HG02885 (cell line): ENCODE data around the gene TMEM259.

Source experiments
- ATAC-seq: cut with Tn5 transposase; IDR thresholded peaks from one replicate; pipeline ENCODE4 v1.9.1; 2021; ENCODE audit warnings: mild to moderate bottlenecking; ENCODE audit not compliant: unreplicated experiment, poor library complexity

TMEM259 gene

DNA sequence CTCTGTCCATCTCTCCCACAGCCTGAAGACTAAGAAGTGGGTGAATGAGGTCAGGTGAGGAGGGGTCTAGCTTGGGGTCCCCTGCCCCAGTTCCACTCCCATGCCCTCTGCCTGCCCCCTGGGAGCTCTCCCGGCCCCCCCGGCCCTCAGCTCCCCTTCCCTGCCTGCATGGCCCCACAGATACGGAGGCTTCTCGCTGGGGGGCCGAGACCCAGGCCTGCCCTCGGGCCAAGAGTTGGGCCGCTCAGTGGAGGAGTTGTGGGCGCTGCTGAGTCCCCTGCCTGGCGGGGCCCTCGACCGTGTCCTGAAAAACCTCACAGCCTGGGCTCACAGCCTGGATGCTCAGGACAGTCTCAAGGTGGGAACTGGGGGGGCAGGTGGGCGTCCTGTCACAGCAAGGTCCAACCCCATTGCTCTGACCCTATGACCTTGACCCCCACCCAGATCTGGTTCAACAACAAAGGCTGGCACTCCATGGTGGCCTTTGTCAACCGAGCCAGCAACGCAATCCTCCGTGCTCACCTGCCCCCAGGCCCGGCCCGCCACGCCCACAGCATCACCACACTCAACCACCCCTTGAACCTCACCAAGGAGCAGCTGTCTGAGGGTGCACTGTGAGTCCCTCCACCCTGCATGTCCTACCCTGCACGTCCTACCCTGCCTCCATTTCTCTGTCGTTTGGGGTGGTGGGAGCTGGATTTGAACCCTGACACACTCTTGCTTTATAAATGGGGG, 35.1 kb upstream of the TMEM259 start:
- no peak for ATAC-seq

DNA sequence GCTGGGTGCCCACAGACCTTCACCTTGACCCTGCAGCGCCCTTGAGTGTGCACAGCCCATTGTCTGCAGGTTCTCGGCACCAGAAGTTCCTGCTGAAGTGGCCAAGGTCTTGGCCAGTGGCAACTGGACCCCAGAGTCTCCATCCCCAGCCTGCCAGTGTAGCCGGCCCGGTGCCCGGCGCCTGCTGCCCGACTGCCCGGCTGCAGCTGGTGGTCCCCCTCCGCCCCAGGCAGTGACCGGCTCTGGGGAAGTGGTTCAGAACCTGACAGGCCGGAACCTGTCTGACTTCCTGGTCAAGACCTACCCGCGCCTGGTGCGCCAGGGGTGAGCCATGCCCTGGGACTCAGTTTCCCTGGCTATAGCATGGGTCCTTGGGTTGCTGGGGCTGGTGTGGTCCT, 34.1 kb upstream of the TMEM259 start:
- no peak for ATAC-seq

DNA sequence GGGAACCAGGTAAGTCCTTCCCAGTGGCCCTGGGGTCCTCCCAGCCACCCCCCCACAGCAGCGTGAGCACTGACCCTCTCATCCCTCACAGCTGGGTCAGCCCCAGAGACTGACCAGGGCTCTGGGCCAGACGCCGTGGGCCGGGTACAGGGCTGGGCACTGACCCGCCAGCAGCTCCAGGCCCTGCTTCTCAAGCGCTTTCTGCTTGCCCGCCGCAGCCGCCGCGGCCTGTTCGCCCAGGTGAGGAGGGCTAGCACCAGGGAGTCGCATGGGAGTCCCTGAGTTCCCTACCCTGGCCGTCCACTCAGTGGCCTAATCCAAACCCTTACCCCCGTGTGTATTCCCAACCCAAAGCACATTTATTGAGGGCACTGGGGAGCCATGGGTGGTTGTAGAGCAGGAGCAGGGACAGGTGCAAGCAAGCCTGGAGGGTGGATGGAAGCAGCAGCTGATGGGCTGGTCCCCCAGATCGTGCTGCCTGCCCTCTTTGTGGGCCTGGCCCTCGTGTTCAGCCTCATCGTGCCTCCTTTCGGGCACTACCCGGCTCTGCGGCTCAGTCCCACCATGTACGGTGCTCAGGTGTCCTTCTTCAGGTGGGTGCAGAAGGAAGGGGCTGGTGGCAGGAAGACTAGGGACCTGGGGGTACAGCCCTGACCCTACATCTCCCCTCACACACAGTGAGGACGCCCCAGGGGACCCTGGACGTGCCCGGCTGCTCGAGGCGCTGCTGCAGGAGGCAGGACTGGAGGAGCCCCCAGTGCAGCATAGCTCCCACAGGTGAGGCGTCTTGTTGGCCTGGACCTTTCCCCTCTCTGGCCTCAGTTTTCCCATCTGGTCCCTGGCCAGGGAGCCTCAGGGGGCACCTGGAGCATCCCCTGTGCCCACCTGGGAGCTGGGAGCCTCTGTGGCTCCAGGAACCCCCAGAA, 33.4 kb upstream of the TMEM259 start:
- no peak for ATAC-seq

DNA sequence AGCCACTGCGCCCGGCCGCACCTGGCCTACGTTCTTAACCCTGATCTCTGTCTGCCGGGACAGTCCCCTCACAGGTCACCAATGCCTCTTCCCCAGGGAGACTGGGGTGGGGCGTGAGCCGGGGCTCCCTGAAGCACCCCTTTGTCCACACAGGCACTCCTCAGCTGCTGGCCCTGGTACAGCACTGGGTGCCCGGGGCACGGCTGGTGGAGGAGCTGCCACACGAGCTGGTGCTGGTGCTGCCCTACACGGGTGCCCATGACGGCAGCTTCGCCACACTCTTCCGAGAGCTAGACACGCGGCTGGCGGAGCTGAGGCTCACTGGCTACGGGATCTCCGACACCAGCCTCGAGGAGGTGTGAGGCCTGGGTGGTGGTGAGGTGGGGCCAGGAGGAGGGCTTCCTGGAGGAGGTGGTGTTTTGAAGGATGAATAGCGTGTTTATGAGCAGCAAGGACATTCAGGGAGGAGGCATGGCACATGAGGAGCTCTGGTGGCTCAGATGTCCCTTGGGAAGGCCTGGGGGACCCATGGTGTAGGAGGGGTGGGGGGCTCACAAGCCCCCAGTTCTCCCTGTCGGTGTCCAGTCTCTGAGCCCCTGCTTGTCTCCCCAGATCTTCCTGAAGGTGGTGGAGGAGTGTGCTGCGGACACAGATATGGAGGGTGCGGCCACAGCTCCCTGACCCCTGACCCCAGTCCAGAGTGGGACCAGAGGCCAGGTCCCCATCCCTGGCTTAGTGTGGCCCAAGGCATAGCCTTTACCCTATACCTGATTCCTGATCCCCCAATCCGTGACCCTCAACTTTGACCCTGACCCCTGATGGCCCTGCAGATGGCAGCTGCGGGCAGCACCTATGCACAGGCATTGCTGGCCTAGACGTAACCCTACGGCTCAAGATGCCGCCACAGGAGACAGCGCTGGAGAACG, 32.5 kb upstream of the TMEM259 start:
- no peak for ATAC-seq

DNA sequence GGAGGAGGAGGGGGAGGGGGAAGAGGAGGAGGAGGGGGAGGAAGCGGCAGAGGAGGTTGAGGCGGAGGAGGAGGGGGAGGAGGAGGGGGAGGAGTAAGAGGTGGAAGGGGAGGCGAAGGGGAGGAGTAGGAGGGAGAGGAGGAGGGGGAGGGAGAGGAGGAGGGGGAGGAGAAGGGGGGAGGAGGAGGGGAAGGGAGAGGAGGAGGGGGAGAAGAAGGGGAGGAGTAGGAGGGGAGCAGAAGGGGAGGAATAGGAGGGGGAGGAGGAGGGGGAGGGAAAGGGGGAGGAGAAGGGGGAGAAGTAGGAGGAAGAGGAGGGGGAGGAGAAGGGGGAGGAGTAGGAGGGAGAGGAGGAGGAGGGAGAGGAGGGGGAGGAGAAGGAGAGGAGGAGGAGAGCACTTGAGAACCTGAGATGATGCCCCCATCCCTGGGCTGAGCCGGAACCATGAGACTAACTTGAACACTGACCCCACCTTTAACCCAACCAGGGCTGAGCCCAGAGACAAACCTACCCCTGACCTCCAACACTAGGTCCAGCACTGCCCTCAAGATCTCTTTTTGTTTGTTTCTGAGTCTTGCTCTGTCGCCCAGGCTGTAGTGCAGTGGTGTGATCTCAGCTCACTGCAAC, 31.5 kb upstream of the TMEM259 start:
- ATAC-seq: no peak

DNA sequence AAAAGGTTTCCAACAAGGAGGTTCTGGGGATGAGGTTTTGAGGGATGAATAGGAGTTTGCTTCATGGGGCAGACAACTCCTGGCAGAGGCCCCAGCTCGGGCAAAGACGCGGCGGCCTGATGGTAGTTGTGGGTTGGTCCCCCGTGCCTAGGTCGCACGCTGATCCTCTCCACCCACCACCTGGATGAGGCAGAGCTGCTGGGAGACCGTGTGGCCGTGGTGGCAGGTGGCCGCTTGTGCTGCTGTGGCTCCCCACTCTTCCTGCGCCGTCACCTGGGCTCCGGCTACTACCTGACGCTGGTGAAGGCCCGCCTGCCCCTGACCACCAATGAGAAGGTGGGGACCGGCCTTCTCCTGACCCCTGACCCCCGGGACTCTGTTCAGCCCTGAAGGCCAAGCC, 30.9 kb upstream of the TMEM259 start:
- ATAC-seq: no peak

DNA sequence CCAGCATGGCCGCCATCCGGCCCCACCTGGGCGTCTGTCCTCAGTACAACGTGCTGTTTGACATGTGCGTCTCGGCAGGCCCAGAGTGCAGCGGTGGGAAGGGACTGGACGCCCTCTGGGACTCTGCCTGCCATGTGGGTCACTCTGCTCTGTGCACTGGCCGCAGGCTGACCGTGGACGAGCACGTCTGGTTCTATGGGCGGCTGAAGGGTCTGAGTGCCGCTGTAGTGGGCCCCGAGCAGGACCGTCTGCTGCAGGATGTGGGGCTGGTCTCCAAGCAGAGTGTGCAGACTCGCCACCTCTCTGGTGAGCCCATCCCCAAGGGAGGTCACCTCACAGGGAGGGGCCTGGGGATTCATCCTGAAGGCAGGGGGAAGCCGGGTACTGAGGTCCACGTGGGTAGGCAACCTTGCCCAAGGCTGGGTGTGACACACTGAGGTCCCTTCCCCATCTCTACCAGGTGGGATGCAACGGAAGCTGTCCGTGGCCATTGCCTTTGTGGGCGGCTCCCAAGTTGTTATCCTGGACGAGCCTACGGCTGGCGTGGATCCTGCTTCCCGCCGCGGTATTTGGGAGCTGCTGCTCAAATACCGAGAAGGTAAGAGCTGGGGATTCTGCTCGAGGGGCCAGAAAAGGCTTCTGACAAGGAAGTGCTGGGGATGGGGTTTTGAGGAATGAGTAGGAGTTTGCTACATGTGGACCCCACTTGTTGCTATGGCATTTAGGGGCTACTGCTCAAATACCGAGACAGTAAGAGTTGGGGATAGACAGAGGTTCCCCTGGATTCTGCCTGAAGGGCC, 30.3 kb upstream of the TMEM259 start:
- ATAC-seq: no peak

DNA sequence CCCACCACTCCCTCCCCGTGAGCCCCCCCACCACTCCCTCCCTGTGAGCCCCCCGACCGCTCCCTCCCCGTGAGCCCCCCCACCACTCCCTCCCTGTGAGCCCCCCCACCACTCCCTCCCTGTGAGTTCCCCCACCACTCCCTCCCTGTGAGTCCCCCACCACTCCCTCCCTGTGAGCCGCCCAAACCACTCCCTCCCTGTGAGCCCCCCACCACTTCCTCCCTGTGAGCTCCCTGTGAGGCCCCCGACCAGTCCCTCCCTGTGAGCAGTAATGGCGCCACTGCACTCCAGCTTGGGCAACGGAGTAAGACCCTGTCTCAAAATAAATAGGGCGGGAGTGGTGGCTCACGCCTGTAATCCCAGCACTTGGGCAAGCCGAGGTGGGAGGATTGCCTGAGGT, 28.9 kb upstream of the TMEM259 start:
- ATAC-seq: no peak

DNA sequence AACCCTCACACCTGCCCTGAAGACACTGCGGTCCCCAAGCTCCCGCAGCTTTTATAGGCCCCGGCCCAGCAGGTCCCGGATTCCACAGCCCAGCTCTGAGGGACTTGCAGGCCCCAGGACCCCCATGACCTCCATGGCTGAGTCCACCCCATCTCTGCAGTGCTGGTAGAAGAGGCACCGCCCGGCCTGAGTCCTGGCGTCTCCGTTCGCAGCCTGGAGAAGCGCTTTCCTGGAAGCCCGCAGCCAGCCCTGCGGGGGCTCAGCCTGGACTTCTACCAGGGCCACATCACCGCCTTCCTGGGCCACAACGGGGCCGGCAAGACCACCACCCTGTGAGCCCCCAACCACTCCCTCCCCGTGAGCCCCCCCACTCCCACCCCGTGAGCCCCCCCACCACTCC, 28.2 kb upstream of the TMEM259 start:
- no peak for ATAC-seq

DNA sequence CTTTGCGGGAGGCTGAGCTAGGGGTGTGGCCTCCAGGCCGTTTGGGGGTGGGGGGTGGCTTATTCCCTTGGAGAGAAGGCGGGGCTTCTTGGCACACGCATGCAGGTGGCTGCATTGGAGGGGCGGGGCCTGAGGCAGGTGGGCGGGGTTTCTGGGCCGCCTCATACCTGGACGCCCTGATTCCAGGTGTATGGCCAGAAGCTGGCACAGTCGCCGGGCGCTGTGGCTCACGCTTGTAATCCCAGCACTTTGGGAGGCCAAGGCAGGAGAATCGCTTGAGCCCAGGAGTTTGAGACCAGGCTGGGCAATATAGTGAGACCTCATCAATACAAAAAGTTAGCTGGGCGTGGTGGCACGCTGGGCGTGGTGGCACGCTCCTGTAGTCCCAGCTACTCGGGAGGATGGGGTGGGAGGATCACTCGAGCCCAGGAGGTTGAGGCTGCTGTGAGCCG, 26.8 kb upstream of the TMEM259 start:
- ATAC-seq: no peak

DNA sequence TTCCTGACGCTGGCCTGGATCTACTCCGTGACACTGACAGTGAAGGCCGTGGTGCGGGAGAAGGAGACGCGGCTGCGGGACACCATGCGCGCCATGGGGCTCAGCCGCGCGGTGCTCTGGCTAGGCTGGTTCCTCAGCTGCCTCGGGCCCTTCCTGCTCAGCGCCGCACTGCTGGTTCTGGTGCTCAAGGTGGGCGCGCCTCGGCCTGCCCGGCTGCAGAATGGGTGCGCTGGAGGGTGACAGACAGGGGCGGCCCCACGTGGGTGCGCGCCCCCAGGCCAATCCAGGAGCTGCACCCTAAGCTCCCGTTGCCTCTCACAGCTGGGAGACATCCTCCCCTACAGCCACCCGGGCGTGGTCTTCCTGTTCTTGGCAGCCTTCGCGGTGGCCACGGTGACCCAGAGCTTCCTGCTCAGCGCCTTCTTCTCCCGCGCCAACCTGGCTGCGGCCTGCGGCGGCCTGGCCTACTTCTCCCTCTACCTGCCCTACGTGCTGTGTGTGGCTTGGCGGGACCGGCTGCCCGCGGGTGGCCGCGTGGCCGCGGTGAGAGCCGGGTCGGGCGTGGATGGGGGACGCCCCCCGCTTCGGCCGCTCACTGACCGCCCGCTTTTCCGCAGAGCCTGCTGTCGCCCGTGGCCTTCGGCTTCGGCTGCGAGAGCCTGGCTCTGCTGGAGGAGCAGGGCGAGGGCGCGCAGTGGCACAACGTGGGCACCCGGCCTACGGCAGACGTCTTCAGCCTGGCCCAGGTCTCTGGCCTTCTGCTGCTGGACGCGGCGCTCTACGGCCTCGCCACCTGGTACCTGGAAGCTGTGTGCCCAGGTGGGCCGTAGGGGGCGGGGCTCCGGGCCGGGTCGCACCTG, 26.1 kb upstream of the TMEM259 start:
- no peak for ATAC-seq

DNA sequence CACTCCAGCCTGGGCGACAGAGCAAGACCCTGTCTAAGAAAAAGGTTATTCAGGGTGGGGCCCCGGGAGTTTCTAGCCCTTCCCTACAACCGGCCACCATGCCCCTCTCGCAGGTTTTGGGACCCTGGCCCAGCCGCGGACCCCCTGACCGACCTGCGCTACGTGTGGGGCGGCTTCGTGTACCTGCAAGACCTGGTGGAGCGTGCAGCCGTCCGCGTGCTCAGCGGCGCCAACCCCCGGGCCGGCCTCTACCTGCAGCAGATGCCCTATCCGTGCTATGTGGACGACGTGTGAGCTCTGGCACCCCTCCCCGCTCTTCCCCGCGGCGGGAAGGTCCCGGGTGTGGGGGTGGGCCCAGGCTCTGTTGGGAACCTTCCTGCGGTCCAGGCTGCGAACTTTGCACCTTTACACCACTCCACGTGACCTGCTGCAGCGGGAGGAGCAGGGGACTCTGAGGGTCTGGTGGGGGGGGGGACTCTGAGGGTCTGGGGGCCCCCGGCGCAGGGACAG, 25.2 kb upstream of the TMEM259 start:
- no peak for ATAC-seq

DNA sequence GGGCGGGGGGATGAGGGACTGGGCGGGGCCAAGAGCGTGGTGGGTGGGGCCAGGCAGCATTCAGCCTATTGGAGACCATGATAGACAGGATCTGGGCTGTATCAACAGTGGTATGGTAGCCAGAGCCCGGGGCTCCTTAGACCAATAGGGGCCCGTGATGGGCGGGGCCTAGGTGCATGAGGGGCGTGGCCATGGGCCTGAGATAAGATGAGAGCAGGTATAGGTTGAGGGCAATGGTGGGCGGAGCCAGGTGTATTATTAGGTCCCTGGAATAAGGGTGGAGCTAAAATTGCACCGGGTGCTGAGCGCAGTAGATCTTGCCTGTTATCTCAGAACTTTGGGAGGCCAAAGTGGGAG, 24.3 kb upstream of the TMEM259 start:
- ATAC-seq: no peak

DNA sequence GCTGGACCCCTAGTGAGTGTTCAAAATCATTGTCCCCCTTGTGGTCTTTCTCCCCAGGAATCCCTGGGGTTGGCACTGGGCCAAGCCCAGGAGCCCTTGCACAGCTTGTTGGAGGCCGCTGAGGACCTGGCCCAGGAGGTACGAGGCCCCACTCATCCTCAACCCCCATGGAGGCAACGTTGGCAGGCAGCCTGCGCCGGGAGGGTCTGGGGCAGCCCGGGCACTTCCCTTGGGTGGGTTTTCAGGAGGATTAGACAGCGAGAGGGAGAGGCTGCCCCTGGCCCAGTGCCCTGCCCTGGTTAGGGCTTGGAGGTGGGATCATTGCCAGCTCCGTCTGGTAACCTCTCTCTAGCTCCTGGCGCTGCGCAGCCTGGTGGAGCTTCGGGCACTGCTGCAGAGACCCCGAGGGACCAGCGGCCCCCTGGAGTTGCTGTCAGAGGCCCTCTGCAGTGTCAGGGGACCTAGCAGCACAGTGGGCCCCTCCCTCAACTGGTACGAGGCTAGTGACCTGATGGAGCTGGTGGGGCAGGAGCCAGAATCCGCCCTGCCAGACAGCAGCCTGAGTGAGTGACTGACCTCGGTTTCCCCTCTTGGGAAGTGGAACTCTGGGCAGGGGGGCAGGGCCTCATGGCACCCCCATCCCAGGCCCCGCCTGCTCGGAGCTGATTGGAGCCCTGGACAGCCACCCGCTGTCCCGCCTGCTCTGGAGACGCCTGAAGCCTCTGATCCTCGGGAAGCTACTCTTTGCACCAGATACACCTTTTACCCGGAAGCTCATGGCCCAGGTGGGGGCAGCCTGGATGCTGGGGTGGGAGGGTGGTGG, 22.0 kb upstream of the TMEM259 start:
- ATAC-seq: no peak

DNA sequence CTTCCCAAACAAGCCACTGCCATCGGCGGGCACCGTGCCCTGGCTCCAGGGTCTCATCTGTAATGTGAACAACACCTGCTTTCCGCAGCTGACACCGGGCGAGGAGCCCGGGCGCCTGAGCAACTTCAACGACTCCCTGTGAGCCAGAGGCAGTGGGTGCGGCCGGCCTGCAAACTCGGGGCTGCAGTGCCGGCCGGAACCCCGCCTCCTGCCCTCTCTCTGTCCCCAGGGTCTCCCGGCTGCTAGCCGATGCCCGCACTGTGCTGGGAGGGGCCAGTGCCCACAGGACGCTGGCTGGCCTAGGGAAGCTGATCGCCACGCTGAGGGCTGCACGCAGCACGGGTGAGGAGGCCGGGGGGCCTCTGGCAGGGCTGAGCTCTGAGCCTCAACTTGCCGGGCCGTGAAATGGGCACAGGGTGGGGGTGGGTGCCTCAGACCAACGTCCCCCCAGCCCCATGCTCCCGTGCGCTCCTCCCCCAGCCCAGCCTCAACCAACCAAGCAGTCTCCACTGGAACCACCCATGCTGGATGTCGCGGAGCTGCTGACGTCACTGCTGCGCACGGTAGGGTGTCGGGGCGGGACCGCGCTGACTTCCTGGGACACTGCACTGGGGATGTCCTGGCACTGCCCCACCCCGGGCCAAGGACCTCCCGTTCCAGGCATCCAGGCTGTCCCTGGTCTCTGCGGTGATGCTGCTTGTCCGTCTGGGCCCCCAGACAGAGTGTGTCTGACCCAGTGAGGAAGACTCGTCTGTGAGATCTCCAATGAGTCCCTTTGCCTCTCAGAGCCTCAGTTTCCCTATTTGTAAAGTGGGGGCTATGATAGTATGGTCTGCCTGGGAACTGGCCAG, 21.1 kb upstream of the TMEM259 start:
- no peak for ATAC-seq

DNA sequence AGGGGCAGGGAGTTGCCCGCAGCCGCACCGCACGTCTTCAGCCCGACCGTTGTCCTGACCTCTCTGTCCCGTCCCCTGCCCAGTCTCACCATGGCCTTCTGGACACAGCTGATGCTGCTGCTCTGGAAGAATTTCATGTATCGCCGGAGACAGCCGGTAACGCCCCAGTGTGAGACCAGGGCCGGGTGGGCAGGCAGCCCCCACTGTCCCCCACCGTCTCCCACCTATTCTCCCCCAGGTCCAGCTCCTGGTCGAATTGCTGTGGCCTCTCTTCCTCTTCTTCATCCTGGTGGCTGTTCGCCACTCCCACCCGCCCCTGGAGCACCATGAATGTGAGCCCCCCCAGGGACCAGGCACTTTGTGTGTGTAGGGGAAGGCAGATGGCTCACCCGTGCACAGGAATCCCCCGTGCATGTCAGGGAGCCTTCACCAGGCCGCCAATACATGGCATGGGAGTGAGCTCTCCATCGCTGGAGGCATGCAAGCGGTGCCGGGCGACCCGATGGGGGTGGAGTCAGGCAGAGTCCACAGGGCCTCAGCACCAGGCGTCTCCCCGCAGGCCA, 20.4 kb upstream of the TMEM259 start:
- no peak for ATAC-seq
